IPS-18c (cell line): ENCODE data around the gene TSPAN1.

ENCODE experiments used
- H3K4me3 ChIP-seq: 2 replicates; pipeline ENCODE4 v1.7.0; 2013; ENCODE audit warnings: low read depth, mild to moderate bottlenecking, low read length, moderate library complexity; ENCODE audit not compliant: insufficient read depth
- H3K9me3 ChIP-seq: one replicate; pipeline ENCODE4 v1.6.1; 2013; ENCODE audit warnings: mild to moderate bottlenecking, low read length, moderate library complexity; ENCODE audit not compliant: control insufficient read depth, insufficient read depth

TSPAN1 gene, protein sequence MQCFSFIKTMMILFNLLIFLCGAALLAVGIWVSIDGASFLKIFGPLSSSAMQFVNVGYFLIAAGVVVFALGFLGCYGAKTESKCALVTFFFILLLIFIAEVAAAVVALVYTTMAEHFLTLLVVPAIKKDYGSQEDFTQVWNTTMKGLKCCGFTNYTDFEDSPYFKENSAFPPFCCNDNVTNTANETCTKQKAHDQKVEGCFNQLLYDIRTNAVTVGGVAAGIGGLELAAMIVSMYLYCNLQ

DNA sequence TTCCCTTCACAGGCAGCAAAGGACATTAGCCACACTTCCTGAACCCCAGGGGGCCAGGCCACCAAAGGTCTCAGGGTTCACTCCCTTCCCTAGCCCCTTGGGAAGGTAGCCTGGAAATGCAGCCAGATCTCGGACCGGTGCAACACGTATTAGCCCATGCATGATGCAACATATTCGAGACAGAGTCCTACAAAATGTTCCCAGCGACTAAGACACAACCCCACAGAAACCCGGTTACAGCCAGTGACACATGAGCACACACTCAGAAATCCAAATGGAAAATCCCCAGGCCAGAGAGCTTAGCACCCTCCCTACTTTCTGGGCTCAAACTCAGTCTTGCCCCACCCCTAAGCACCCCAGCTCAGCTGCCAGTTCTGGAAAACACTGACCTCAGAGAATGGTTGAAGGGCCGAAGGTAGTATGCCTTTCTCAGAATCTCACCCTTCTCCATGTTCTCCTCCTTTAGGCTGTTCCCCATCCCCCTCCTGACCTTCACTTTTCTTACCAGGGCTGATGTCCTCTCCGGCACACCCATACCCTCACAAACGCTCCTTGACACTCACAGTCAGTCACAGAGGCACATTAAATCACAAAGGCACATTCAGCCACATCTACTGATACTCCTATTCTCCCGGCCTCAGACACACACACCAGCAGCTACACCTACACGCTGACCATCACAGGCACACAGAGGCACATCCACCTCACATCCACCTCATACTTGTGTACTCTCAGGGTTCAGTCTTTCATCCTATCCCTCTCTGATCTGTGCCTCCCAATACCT lies at the start of gene TSPAN1:
Gene TSPAN1, plus strand, starts transcription at position 640 of the 784 bp plus-strand sequence. CDS start 6,021 bp downstream, outside the sequence.
- Histone ChIP-seq H3K4me3 (no peak within 1 kb of the TSS), H3K9me3 (no peaks in the 10 kb centered on the region)

DNA sequence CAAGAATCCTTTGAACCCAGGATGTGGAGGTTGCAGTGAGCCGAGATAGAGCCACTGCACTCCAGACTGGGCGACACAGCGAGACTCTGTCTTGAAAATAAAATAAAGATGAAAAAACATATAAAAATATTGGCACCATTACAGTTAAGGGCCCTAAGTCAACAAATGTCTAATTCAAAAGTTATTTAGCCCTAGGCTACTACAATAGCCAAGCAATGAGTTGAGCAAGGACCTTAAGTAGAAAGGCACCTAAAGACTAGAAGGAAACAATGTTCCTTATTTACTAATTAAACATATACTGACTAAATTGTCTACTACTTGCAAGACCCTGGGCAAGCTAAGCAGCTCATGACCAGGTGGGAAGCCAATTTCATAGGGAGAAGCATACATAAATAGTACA lies 46.5 kb upstream of the TSPAN1 start:
- H3K4me3 ChIP-seq, result no peak overlapping the region
- H3K9me3 ChIP-seq, result no peaks in the 10 kb centered on the region

DNA sequence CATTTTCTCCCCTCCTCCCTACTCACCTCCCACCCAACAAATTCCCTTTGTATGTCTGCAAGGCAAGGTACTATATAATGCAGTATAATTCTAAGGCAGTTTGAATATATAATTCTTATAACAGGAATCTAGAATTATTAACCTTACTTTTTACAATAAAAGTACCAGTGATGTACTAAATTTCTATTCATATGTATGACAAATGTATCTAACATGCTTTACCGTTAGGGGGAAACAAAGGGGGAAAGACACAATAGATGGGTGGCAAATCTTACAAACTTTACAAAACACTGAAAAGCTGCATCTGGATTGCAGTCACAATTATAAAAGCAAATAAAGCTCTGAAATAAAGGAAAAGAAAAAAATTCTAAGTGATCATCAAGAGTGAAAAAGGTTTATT lies 44.8 kb upstream of the TSPAN1 start:
- Histone ChIP-seq H3K4me3 (no peak overlapping the region), H3K9me3 (no peaks in the 10 kb centered on the region)

DNA sequence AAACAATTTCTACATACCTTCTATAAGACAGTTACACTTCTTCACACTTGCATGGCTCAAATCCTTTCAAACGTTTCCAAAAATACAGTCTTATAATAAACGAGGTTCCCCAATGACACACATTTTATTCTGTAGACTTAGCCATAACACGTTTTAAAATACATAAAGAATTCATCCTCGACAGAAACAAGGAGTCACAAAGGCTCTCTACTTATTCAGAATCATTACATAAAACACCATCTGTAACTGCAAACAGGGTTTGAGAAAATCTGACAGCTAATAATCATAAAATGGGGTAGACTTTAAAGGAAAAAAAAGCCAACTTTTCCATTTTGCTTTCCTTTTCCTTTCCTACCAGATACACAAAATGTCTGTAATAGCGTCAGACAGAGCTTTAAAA lies 44.3 kb upstream of the TSPAN1 start:
- Histone ChIP-seq H3K9me3 (no peaks in the 10 kb centered on the region), H3K4me3 (peak overlapping the region; percentile 43; the same call in 1 of the 2 replicates)

DNA sequence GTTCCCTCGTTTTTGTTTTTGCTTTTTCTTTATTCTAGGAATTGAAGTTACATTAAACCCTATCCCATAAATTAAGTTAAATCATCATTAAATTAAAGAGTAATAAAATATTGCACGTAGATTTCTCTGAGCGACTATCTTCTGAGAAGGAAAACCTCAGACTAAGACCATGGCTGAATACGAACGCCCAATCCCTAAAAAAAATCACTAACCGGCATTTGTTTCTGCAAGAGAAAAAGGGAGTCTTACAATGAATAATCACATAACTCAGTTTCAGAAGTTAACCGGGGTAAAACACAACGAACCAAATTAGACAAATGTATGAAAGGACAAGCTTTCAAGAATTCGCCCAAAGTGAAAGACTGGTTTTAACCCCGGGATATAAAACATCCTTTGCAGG lies 43.8 kb upstream of the TSPAN1 start:
- Histone ChIP-seq H3K9me3 (no peaks in the 10 kb centered on the region), H3K4me3 (peak overlapping the region; percentile 43)

DNA sequence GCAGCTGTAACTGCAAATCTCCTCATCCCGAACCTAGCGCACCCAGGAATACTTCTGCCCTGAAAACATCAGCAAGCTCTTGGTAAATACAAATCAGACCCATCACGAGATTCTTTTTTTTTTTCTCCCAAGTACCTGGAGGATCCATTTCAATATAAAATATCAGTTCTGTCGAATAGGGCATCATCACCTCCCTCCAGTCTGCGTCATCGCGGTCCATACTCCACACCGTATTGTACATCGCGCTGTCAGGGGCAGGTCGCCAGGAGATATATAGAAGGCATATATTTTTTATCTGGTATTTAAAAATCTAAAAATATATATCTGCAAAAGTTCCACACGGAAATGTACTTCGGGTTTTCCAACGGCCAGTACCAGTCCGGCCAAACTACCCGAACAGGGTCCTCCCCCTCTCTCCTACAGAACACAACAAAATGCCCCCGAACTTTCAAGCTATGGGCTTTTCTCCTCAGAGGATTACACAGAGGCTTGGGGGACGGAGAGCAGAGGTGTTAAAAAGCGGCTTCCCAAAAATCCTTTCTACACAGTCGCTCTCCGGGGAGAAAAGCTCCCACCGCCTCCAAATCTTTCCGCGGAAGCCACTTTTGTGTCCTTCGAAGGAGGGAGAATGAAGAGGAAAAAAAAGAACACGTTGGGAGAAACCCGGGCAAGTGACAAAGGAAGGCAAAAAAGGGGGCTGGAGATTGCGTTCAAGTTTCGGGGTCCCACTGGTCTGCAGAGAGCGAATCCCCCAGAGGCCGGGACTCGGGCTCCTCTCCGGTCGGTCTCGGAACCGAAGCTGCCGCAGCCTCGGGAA lies 43.0 kb upstream of the TSPAN1 start:
- Histone ChIP-seq H3K9me3 (no peaks in the 10 kb centered on the region), H3K4me3 (peak overlapping the region; percentile 60)

DNA sequence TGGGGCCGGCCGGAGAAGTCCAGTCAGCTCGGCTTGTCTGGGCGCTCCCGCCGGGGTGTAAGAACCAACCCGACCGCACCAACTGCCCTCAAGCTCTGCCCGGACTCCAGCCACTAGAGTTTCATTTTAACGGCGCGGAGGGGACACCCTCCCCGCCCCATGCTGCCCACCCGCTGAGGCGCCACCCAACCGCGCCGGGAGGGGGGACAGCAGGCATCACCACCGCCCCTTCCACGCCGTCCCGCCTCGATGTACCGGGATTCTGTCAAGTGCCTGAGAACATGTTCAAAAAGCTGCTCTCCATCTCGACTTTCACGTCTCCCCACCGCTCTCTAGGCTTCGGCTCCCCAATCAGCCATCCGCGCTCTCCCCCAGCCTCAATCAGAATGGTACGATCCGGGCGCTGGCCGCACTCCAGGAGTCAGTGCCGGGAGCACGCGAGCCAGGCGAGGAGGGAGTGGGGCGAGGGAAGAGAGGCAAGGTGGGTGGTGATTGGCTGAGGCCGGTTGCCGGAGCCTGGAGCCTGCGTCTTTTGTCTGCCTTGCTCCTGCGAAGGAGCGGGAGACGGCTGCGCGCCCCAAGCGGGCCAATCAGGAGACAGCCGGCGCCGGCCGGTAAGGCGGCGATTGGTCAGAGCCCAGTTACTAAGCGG lies 42.2 kb upstream of the TSPAN1 start, which contains the start of gene PIK3R3:
Gene PIK3R3, minus strand, starts transcription at position 101 of the 652 bp plus-strand sequence. CDS start 677 bp downstream, outside the sequence.
- Histone ChIP-seq H3K4me3 (peak within 1 kb of the TSS; percentile 72), H3K9me3 (no peaks in the 10 kb centered on the region)

DNA sequence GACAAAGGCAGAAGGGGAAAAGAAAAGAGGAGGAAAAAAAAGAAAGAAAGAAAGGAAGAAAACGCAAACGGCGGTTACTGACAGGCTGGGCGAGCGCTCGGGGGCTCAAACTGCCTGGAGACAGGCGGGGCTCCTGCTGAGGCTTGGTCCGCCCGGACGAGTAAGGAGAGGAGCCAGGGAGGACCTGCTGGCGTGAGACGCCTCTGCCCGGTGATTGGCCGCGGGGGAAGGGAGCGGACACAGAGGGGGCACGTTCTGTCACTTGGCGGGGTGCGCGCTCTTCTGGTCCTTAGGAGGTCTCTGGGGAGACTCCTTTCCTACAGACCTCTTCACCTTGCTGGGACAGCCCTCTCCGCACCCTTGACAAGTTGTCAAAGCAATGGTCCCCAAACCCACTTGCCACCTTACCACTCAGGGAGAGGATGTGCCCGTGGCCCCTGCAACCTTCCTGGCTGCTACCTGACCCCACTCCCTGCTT lies 41.7 kb upstream of the TSPAN1 start:
- Histone ChIP-seq H3K4me3 (peak overlapping the region; percentile 72), H3K9me3 (no peaks in the 10 kb centered on the region)

DNA sequence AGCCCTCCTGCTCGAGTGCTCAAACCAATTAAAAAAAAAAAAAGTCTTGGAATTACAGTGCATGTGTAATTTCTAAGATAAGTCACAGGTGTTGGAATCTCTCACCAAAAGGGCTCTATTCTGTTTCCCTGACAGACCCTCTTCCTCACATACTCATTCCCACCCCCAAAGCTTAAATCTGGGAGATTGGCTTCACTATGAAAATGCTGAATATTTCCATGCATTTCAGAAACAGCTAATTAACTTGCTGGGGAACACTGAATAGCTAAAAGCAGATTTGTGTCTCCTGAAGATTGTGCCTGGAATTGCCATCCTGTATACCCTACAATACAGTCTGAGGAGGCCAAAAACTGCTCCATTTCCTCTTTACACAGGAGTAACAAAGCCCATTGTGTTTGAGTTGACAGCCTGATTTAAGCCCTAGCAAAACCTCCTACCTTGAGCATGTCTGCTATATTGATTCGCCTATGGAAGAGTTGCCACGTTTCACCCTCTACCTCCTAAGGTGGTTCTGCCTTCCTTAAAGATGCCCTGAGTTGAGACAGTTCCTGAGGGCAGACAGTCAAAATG lies 41.0 kb upstream of the TSPAN1 start:
- Histone ChIP-seq H3K9me3 (no peaks in the 10 kb centered on the region), H3K4me3 (peak overlapping the region; percentile 72)

DNA sequence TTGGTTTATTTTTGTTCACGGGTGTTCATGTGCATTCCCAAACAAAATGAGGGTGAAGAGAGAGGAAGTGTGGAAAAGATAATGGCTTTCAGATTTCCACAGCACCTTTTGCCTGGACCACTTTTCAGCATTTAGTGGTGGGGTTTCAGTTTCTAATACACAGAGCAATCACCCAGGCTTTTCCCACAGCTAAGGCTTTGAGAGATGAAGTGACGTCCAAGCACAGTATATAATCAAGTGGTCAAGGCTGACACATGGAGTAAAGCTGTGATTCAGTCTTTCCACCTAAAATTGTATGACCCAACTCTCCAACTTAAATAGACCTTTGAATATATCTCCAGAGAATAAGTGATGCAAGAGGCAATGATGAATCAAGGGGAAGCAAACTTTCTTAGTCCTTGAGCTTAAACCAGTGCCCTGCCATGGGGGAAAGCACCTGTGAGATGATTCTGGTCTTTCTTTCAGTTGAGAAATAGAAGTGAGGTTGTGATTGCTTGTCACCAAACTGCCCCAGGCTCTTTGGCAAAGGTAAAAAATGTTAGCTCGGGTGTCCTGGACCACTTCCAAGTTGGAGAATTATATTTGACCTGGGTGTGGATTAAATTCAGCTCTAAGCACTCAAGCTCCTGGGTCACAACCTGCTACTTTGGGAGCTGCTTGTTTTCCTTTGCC lies 40.1 kb upstream of the TSPAN1 start:
- H3K9me3 ChIP-seq, result no peaks in the 10 kb centered on the region
- no peak overlapping the region for H3K4me3 ChIP-seq

DNA sequence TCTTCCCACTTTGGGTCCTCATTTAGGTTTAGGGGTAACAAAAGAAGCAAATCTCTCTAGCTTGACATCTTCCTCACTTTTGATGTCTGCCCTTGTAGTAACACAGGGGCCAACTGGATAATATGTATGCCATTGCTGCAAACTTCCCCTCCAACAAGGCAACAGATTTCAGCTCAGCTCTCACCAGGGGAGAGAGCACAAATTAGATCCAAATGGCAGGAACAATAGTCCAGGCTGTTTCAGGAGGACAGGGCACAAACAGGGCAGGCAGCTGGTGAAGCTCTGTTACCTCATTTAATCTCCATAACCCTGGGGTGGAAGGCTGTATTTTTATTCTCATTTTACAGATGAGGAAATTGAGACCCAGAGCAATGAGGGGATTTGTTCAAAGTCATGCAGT lies 38.2 kb upstream of the TSPAN1 start:
- H3K9me3 ChIP-seq, result no peaks in the 10 kb centered on the region
- no peak overlapping the region for H3K4me3 ChIP-seq

DNA sequence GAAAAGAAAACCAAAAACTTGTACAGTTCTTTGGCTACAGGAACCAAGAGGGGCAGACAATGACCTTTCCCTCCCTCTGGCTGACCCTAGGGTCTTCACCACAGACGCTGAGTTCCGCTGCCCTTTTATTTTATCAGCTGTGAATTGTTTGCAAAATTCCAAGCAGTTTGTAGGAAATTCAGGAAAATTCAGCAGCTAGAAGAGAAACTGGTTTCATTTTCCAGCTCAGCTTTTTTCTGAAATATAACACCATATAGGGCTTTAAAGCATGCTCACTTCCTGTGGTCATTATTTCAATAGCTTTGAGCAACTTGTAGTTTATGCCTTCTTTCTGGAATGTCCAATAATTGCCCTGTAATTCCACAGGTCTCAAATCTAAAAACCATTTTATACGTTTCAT lies 37.0 kb upstream of the TSPAN1 start:
- Histone ChIP-seq H3K4me3 (no peak overlapping the region), H3K9me3 (no peaks in the 10 kb centered on the region)

DNA sequence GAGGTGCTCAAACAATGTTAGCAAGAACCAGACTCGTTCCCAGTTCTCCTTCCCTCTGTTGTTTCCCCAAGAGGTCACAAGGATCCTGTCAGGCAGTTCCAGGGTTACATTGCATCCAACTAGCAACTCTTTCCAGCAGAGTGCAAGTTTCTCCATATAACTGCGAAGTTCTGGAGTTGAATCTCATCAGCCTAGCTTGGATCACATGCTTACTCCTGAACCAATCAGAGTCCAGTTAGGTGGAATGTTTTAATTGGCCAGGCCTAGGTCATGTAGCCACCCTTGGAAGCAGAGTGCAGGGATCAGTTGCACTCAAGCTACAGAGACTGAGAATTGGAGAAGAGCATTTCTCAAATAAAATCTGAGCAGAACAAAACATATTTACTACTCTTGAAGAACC lies 26.6 kb upstream of the TSPAN1 start:
- H3K9me3 ChIP-seq, result no peaks in the 10 kb centered on the region
- H3K4me3 ChIP-seq, result no peak overlapping the region

DNA sequence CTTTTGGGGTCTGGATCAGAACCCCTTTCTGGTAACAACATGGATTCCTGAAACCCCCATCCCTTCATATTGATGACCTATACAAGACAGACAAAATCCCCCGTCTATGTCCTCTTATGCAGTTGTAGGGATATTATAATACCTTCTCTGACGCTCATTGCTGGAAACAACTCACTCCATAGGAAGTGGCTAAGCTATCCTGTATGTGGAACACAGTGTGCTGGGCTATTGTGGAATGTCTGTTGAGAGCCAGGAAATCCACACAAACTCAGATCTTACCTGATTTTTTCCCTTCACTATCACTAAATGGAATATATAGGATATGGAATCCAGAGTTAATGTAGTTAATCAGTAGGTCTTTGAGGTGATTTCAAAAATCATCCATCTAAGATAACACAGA lies 24.8 kb upstream of the TSPAN1 start:
- Histone ChIP-seq H3K9me3 (no peaks in the 10 kb centered on the region), H3K4me3 (no peak overlapping the region)

DNA sequence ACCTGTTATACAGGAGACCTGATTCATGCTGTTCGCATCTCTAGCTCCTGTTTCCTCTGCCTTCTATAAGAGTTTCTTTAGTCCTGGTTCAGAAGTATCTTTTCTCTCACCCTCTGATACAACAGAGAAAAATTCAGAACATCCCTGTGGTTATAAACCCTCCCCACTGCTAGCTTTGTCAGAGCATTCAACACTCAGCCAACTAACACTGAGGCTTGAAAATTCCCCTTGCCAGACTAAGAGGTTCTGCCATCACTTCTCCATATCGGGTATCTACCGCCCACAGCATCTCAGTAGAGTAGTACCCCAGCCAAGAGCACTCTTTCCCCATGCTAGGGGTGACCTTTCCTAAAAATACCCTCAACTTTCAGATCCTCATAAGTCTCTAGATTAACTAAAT lies 22.9 kb upstream of the TSPAN1 start:
- no peaks in the 10 kb centered on the region for H3K9me3 ChIP-seq
- H3K4me3 ChIP-seq, result no peak overlapping the region

DNA sequence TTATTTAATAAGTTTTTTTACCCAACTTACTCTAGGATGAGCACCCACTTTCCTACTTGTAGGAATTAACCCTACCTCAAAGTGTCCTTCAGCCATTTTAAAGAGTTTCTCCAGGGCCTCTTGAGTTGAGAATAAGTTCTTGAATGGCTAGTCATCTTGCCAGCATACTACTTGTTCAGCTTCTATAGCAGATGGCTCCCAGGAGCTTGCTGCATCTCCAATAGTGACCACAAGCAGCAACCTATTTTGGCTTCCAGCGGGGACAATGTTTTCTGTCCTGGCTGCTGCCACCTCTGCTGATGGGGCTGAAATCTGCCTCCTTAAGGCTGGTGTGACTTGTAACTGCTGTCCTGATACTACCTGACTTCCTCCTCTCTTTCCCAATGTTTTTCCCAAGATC lies 21.7 kb upstream of the TSPAN1 start:
- H3K4me3 ChIP-seq, result no peak overlapping the region
- H3K9me3 ChIP-seq, result no peaks in the 10 kb centered on the region
